Cardiac septum (tissue), 1 donor: ENCODE data around the gene TNRC18. TPM values are rescaled to one million over a fixed set of nuclear protein-coding genes. Genes with fewer than 3 reads are reported as not detected.
"Not testable (repeated sequence)": the region's sequence is repeated elsewhere in the genome, so short reads cannot be mapped to it uniquely, and the experiment has no call there.

ENCODE experiments used
- DNase-seq: peaks from one replicate; pipeline ENCODE4 v3.0.0-alpha.2; 2020; ENCODE audit warnings: low spot score
- intact Hi-C: fragments of 100-400 bp; cut with DNase I; formaldehyde crosslinking; loops from one replicate; pipeline ENCODE4 v1.14.0; 2022
- total RNA-seq: library from RNA; stranded (reverse); fragmentation: NEBNext Ultra II Directional; extraction: Animal tissue kit (Norgen Biotek cat#: 25700); gene quantifications from one replicate; pipeline ENCODE4 v1.2.1, GENCODE V29; 2021
- donor health status: DM: no; HTN: no; CAD: no.

The TNRC18 gene
- total RNA-seq, 1 donor from 2014 or later: 40.5 TPM

- intact Hi-C loops: no loop called here
- DNase-seq: no peak
Observed at GRCh38 chr7:5360451-5360850, 63.2 kb downstream of the TNRC18 start.

DNA sequence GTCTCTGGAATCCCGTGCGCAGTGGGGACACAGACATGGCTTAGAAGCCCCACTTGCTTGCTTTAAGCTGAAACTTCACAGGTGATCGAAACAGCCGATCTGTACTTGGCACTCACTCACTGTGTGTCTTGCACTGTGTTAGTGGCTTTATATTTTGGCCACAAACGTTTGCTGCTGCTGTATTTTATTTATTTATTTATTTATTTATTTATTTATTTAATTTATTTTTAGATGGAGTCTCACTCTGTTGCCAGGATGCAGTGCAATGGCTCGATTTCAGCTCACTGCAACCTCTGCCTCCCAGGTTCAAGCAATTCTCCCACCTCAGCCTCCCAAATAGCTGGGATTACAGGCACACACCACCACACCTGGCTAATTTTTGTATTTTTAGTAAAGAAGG is 63.6 kb downstream of the TNRC18 start:
- DNase-seq, intact Hi-C loops: not testable (repeated sequence)

DNA sequence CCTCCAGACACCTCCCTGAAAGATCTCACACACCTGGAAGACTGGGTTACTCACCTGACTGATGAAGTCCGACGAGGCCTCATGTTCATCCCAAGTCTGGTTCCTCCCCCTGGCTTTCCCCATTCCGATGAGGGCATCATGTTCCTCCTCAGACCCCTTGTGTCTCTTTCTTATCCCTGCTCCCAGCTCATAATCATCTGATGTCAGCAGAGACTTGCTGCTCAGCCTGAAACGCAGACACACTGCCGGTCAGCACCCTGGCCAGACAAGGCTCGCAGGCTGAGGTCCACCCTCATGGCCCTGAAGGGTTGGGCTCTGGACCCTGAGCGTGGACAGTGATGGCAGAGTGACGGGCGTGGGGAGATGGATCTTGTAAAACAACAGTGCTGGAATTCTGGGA is 64.3 kb downstream of the TNRC18 start:
- no peak for DNase-seq
- intact Hi-C loops: no loop called here

DNA sequence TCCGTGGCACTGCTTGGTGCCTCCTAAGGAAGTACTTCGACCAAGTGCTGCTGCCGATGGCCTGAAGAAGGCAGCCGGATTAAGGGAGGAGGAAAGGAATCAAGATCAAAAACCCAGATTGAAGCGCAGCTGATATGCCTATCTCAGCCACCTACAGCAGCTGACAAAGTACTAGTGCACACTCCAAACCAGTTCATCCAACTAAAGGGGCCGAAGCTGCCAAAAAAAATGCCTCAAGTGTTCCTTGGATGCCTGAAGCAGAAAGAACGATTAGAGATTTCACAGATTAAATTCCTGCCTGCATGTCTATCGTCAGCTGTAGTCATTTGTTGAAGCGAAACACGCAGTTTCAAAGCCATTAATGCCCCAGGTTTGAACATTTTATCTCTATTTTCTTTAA is 65.7 kb downstream of the TNRC18 start:
- DNase-seq: no peak
- intact Hi-C loops: no loop called here

- intact Hi-C loops: no loop called here
- DNase-seq: no peak
Observed at GRCh38 chr7:5356751-5357119, 66.9 kb downstream of the TNRC18 start.

DNA sequence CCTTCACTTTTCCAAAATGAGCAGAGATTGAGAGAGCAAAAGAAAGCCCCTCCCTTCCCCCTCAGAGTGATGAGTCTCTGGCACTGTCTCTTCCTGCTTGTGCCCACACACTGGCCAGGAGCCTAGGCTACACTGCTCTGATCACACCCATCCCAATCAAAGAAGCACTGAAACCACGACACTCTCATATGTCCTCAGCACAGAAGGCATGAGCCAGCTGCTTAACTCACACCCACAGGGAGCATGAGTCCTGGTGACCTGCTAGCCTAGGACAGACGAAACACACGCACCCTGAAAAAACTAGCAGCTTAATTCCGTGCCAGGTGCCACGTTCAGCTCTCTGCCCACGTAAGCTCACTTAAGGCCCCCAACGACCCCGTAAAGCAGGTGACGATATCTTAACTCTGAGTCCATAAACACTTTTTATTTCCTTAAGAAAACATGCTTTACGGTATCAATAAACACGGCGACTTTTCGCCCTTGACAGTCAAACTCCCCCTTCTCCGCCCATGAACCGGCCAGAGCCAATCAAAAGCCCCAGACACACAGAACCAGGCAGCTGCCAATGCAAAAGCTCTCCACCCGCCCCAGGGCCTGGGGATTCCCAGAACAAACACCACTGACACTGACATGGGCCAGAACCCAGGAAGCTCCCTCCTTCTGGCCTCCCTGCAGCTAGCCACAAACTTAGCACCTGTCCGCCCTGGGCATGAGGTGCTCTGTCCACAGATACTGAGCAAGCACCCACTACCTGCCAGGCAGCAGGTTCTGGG is 69.0 kb downstream of the TNRC18 start:
- intact Hi-C loops: no loop called here
- peak; percentile 85 for DNase-seq

- intact Hi-C loops: no loop called here
- no peak for DNase-seq
Observed at GRCh38 chr7:5352440-5353010, 71.1 kb downstream of the TNRC18 start.

GRCh38 chr7:5351507-5352265 is 71.9 kb downstream of the TNRC18 start:
- intact Hi-C loops: no loop called here

GRCh38 chr7:5350600-5351385 is 72.8 kb downstream of the TNRC18 start:
- no peak for DNase-seq
- intact Hi-C loops: no loop called here

More at GRCh38 chr7:5351507-5352265, 71.9 kb downstream of the TNRC18 start:
- DNase-seq: no peak

- no peak for DNase-seq
Observed at GRCh38 chr7:5350174-5350463, 73.5 kb downstream of the TNRC18 start.

GRCh38 chr7:5349437-5350173 is 74.0 kb downstream of the TNRC18 start:
- DNase-seq: no peak
- intact Hi-C loops: no loop called here

More at GRCh38 chr7:5350174-5350463, 73.5 kb downstream of the TNRC18 start:
- intact Hi-C loops: no loop called here

- no peak for DNase-seq
- intact Hi-C loops: no loop called here
Observed at GRCh38 chr7:5349005-5349380, 74.6 kb downstream of the TNRC18 start.

- DNase-seq: no peak
- intact Hi-C loops: no loop called here
Observed at GRCh38 chr7:5348134-5349004, 75.3 kb downstream of the TNRC18 start.

- intact Hi-C loops: no loop called here
- DNase-seq: no peak
Observed at GRCh38 chr7:5345671-5346070, 78.0 kb downstream of the TNRC18 start.

DNA sequence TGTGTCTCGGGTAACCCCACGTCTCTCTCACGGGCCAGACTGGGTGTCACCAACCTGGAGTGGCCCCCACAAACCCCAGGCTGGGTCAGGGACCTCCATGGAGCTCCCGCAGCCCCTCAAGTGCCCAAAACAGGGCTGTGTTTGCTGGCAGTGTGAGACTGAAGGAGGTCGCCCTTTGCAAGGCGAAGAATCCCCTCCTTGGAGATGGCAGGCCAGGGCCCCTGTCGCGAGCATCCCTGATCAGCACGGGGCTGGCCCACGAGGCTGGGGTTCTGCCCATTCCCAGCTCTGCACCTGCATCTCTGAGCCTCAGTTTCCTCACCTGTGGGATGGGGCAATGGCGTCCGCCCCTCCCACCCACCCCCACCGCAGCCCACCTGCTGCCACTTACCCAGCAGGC is 78.5 kb downstream of the TNRC18 start:
- DNase-seq: no peak
- intact Hi-C loops: no loop called here

DNA sequence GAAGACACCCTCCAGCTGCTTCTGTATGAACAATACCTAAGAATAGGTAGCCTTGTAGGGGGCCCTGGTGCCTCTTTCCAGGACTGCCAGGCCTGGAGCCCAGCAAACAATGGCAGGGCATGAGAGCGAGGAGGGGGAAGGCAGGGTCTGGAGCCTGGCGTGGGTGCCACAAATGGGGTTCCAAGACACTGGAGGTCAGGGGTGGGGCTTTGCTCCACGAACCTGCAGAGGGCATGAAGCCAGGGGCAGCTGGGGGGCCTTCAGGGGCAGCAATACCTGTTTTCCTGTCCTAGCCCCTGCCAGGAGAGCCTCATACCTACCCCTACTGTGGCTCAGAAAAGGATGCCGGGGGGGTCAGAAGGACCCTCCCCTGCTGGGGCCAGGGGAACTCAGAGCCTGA is 79.3 kb downstream of the TNRC18 start:
- intact Hi-C loops: no loop called here
- no peak for DNase-seq

GRCh38 chr7:5343884-5344283 is 79.8 kb downstream of the TNRC18 start:
- no peak for DNase-seq
- intact Hi-C loops: no loop called here

GRCh38 chr7:5342631-5343030 is 81.0 kb downstream of the TNRC18 start:
- intact Hi-C loops: no loop called here
- no peak for DNase-seq

GRCh38 chr7:5339955-5340354 is 83.7 kb downstream of the TNRC18 start:
- DNase-seq: no peak
- intact Hi-C loops: no loop called here
